Aorta (tissue), 5 donors: Measurements from ENCODE around the gene KRT33A. TPM values are rescaled to one million over a fixed set of nuclear protein-coding genes. Genes with fewer than 3 reads are reported as not detected.

ENCODE experiments used
- ATAC-seq: fragments of 200-7000 bp; cut with Tn5 transposase; one replicate; pipeline ENCODE4 v1.9.1; 2022; ENCODE audit warnings: moderate library complexity; ENCODE audit not compliant: low FRiP score
- DNase-seq, 2 donors: peaks; one replicate each; pipeline ENCODE4 v3.0.0-alpha.2; 2020
- H3K27ac ChIP-seq, 2 donors: one replicate each; pipeline ENCODE4 v1.5.1; 2013; ENCODE audit warnings: low read length in 2 of 2, mild to moderate bottlenecking in 2 of 2, moderate library complexity in 2 of 2, control low read depth in 1 of 2, inconsistent platforms in 1 of 2, low read depth in 1 of 2
- H3K27me3 ChIP-seq, 2 donors: one replicate each; pipeline ENCODE4 v1.6.1; 2013; ENCODE audit warnings: control low read depth in 1 of 2, low read length in 1 of 2, mild to moderate bottlenecking in 1 of 2, moderate library complexity in 1 of 2; ENCODE audit not compliant: insufficient read depth in 2 of 2, control insufficient read depth in 1 of 2
- H3K36me3 ChIP-seq, 2 donors: one replicate each; pipeline ENCODE4 v1.6.1; 2013; ENCODE audit warnings: control low read depth in 1 of 2, low read length in 1 of 2, mild to moderate bottlenecking in 1 of 2; ENCODE audit not compliant: insufficient read depth in 2 of 2, control insufficient read depth in 1 of 2
- H3K4me1 ChIP-seq, 2 donors: one replicate each; pipeline ENCODE4 v1.6.1; 2013; ENCODE audit warnings: low read length in 2 of 2, control low read depth in 1 of 2, mild to moderate bottlenecking in 1 of 2, moderate library complexity in 1 of 2; ENCODE audit not compliant: insufficient read depth in 2 of 2, control insufficient read depth in 1 of 2
- H3K4me3 ChIP-seq, 2 donors: one replicate each; pipeline ENCODE4 v1.5.1; 2013; ENCODE audit warnings: low read length in 2 of 2, control low read depth in 1 of 2, mild to moderate bottlenecking in 1 of 2
- H3K9me3 ChIP-seq: one replicate; pipeline ENCODE4 v1.6.1; 2013; ENCODE audit warnings: mild to moderate bottlenecking, low read length; ENCODE audit not compliant: control insufficient read depth
- WGBS, 2 donors: extraction: QIAGEN DNeasy Blood & Tissue Kit; methylation state at CpG; one replicate each; pipeline ENCODE4 v1.1.7; 2013; 5-methylcytosine and 5-hydroxymethylcytosine counted together
- intact Hi-C, 2 donors: fragments of 100-400 bp; cut with DNase I; formaldehyde crosslinking; loops; one replicate each; pipeline versions ENCODE4 v1.14.2 to v1.15.0; 2022
- polyA plus RNA-seq, 2 donors: library from polyadenylated mRNA; stranded (reverse); fragments of 200-250 nt; gene quantifications; one replicate each; pipeline ENCODE4 v1.2.3, GENCODE V29; 2013
- total RNA-seq, 2 donors: library from RNA; stranded (reverse); fragmentation: NEBNext Ultra II Directional; extraction: Animal tissue kit (Norgen Biotek cat#: 25700); gene quantifications; one replicate each; pipeline ENCODE4 v1.2.1, GENCODE V29; 2021
- donor health status: healthy with polysubstance abuse.
- donor health status: Bipolar disorder and iron deficiency.
- donor health status: DM: no; HTN: no; CAD: no.
- donor health status: DM: no; HTN: no; CAD: no.
- donor health status: DM: yes; HTN: yes; CAD: no.

KRT33A gene
- total and polyA plus RNA-seq, 4 donors = not detected

DNA sequence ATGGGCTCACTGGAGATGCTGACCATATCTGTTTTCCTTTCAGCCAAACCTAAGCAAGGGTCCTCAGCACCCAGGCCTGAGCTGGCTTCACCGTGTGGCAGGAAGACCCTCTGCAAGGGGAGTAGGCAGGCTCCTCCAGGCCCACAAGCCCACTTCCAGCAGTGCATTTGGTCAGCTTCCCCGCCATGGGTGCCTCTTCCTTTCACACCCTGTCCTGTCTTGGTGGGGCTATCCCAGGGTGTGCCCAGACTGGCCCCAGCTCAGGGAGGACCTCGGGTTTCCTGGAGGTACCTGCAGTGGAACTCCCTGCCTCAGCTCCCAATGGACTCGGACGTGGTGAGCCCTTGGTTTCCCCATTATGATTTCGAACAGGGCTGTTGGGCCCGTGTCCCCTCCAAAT, 22.4 kb downstream of the KRT33A start:
- ATAC-seq (no peak), DNase-seq (no peak)
- intact Hi-C loops = loop anchor here in 1 of 2 donors (10.0 kb wide), 1 partner anchor 413 kb away; no protein-coding TSS in a partner anchor
- H3K36me3 ChIP-seq = no peaks in the 10 kb centered on the region
- no peaks in the 10 kb centered on the region for H3K27me3 ChIP-seq
- no peaks in the 10 kb centered on the region for H3K9me3 ChIP-seq
- no peak overlapping the region for H3K27ac ChIP-seq
- WGBS, 2 donors = 87 to 91% methylated on average over 7 of the region's 7 CpGs
- no peaks in the 10 kb centered on the region for H3K4me1 ChIP-seq
- H3K4me3 ChIP-seq = no peak overlapping the region

- no peak for ATAC-seq
- intact Hi-C loops = loop anchor here in 1 of 2 donors (10.0 kb wide), 1 partner anchor 413 kb away; no protein-coding TSS in a partner anchor
Observed at GRCh38 chr17:41327411-41328120, 23.1 kb downstream of the KRT33A start.

GRCh38 chr17:41326173-41327145, 24.2 kb downstream of the KRT33A start:
- intact Hi-C loops = loop anchor here in 1 of 2 donors (10.0 kb wide), 1 partner anchor 412 kb away; no protein-coding TSS in a partner anchor
- no peak for ATAC-seq
- H3K36me3 ChIP-seq = no peaks in the 10 kb centered on the region

More at GRCh38 chr17:41327411-41328120, 23.1 kb downstream of the KRT33A start:
- Histone ChIP-seq H3K36me3 (no peaks in the 10 kb centered on the region), H3K27ac (no peak overlapping the region), H3K27me3 (no peaks in the 10 kb centered on the region), H3K4me3 (no peak overlapping the region), H3K9me3 (no peaks in the 10 kb centered on the region), H3K4me1 (no peaks in the 10 kb centered on the region)
- 68 to 77% methylated on average over 8 of the region's 8 CpGs for WGBS, 2 donors
- DNase-seq = no peak

DNA sequence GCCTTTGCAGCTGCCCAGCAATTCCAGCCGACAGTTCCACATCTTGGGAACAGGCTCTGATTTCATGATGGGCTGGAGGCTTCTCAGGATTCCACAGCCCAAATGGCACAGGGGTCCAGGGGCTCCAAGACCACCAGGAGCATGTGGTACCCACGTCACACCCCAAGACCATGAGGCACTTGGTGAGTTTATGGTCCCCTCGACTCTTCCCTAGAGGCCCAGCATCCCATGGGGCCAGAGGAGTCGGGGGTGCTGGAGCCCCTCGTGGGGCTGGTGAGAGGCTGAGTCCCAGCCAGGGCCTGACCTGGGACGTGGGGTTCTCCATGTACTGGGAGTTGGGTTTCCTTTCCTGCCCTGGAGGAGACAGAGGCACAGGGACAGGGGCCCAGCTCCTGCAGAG, 25.0 kb downstream of the KRT33A start:
- DNase-seq (no peak), ATAC-seq (no peak)
- no peaks in the 10 kb centered on the region for H3K27me3 ChIP-seq
- no peaks in the 10 kb centered on the region for H3K9me3 ChIP-seq
- no peak overlapping the region for H3K4me3 ChIP-seq
- intact Hi-C loops = loop anchor here in 1 of 2 donors (10.0 kb wide), 1 partner anchor 411 kb away; no protein-coding TSS in a partner anchor
- H3K4me1 ChIP-seq = no peaks in the 10 kb centered on the region
- H3K27ac ChIP-seq = no peak overlapping the region
- no peaks in the 10 kb centered on the region for H3K36me3 ChIP-seq
- 85 to 87% methylated on average over 6 of the region's 6 CpGs for WGBS, 2 donors

More at GRCh38 chr17:41326173-41327145, 24.2 kb downstream of the KRT33A start:
- Histone ChIP-seq H3K27me3 (no peaks in the 10 kb centered on the region), H3K27ac (no peak overlapping the region), H3K4me1 (no peaks in the 10 kb centered on the region), H3K4me3 (no peak overlapping the region), H3K9me3 (no peaks in the 10 kb centered on the region)
- DNase-seq = no peak
- WGBS, 2 donors = 87 to 88% methylated on average over 18 of the region's 18 CpGs

DNA sequence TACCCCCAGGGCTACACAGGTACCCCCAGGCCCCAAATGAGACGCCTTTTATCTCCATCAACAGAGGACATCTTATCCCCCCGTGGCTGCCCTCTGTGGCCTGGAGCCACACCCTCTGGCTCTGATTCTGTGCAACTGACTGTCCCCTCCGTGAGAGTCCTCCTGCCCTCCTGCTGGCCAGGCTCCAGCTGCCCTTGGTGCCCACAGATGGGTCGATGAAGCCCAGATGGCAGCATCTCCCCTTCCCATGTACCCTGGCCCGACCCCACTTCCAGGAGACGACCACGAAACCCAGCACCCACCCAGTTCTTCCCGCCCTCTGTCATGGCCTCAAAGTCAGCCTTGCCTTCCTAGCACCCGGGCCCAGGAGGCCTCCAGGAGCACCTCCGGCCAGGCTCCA, 25.5 kb downstream of the KRT33A start:
- no peaks in the 10 kb centered on the region for H3K36me3 ChIP-seq
- H3K4me1 ChIP-seq = no peaks in the 10 kb centered on the region
- intact Hi-C loops = loop anchor here in 1 of 2 donors (10.0 kb wide), 1 partner anchor 410 kb away; no protein-coding TSS in a partner anchor
- H3K27me3 ChIP-seq = no peaks in the 10 kb centered on the region
- 87 to 89% methylated on average over 10 of the region's 10 CpGs for whole genome bisulfite sequencing, 2 donors
- H3K27ac ChIP-seq = no peak overlapping the region
- no peaks in the 10 kb centered on the region for H3K9me3 ChIP-seq
- DNase-seq (no peak), ATAC-seq (no peak)
- no peak overlapping the region for H3K4me3 ChIP-seq

- no peak for ATAC-seq
- no peaks in the 10 kb centered on the region for H3K9me3 ChIP-seq
- no peak overlapping the region for H3K4me3 ChIP-seq
- intact Hi-C loops = loop anchor here (5.0 to 10.0 kb wide), 2 partner anchors 410 to 522 kb away; no protein-coding TSS in a partner anchor
- 62 to 67% methylated on average over 16 of the region's 16 CpGs for WGBS, 2 donors
- DNase-seq = no peak
- H3K27me3 ChIP-seq = no peaks in the 10 kb centered on the region
- H3K4me1 ChIP-seq = no peaks in the 10 kb centered on the region
- H3K36me3 ChIP-seq = no peaks in the 10 kb centered on the region
- no peak overlapping the region for H3K27ac ChIP-seq
Observed at GRCh38 chr17:41324180-41325075, 26.2 kb downstream of the KRT33A start.

DNA sequence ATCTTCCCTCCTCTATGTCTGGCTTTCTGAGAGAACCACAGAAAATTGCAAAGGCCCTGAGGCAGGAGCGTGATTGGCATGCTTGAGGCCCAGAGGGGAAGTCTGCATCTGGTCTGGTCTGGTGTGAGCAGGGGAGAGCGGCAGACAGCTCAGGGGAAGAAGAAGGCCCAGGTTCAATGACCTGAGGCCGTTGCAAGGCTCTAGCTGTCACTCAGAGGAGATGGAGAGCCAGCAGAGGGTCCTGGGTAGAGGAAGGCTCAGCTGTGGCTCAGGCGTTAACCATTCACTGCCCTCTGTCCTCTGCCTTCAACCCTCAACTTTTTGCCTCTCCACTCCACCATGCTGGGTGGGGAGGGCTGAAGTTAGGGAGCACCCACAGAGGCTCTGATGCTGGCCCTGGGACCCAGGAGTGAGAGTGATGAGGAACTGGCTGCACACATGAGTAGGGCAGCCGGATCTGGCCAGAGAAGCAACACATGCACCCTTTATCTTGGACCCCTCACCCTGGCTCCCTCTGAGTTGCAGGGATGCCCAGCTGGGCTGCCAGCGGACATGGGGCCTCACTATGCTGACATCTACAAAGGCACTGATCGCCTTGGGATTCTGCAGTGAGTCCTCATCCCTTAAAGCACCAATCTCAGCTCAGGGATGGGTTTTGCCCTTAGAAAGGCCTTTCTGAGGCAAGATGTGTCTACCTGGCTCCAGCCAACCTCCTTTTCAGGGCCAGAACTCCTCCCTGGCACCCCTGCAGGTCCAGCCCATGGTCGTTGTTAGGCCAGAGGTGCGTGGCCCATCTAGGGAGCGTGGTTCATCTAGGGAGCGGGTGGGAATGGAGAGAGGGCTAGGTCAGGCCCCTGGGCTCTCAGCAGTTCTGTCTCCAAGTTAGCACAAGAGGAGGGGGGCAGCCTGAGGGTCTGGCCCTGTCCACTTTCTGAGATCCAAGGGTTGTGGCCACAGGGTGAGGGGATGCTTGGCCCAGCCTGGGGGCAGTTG, 27.4 kb downstream of the KRT33A start:
- no peaks in the 10 kb centered on the region for H3K4me1 ChIP-seq
- intact Hi-C loops = loop anchor here (5.0 to 10.0 kb wide), 2 partner anchors 408 to 521 kb away; no protein-coding TSS in a partner anchor
- DNase-seq = no peak
- H3K9me3 ChIP-seq = no peaks in the 10 kb centered on the region
- H3K36me3 ChIP-seq = no peaks in the 10 kb centered on the region
- H3K27me3 ChIP-seq = no peaks in the 10 kb centered on the region
- WGBS, 2 donors = 88 to 89% methylated on average over 10 to 11 of the region's 11 CpGs
- H3K4me3 ChIP-seq = no peak overlapping the region
- H3K27ac ChIP-seq = no peak overlapping the region
- no peak for ATAC-seq
